SJCRH30 (cell line): ENCODE data around the gene TNNI2. TPM values are rescaled to one million over a fixed set of nuclear protein-coding genes. Genes with fewer than 3 reads are reported as not detected.
A peak's percentile ranks its signal among the peaks of the same experiment; 100 is the strongest.

Experiments
- DNase-seq, 2 experiments: peaks; one replicate each; pipeline ENCODE4 v3.0.0-alpha.2; 2015 to 2020
- H3K27ac ChIP-seq: fragments of 250-450 bp; sonication (Bioruptor Pico); 2 replicates; pipeline ENCODE4 v1.5.1; 2020; ENCODE audit warnings: mild to moderate bottlenecking, moderate library complexity
- H3K27me3 ChIP-seq: fragments of 250-450 bp; sonication (Bioruptor Pico); 2 replicates; pipeline ENCODE4 v1.5.1; 2020; ENCODE audit warnings: mild to moderate bottlenecking, moderate library complexity
- H3K36me3 ChIP-seq: fragments of 250-450 bp; sonication (Bioruptor Pico); 2 replicates; pipeline ENCODE4 v1.5.1; 2020; ENCODE audit warnings: mild to moderate bottlenecking, moderate library complexity
- H3K4me1 ChIP-seq: fragments of 250-450 bp; sonication (Bioruptor Pico); 2 replicates; pipeline ENCODE4 v1.5.1; 2020; ENCODE audit warnings: mild to moderate bottlenecking, moderate library complexity
- H3K4me3 ChIP-seq: fragments of 250-450 bp; sonication (Bioruptor Pico); 2 replicates; pipeline ENCODE4 v1.5.1; 2020; ENCODE audit warnings: mild to moderate bottlenecking, moderate library complexity
- H3K9me3 ChIP-seq: fragments of 250-450 bp; sonication (Bioruptor Pico); replicated peaks from 2 replicates; pipeline ENCODE4 v1.5.1; 2020; ENCODE audit warnings: mild to moderate bottlenecking, moderate library complexity
- total RNA-seq: library from RNA; depleted of rRNA; stranded (reverse); fragments of >200 nt; shearing (Covaris generic); gene quantifications from 2 replicates; pipeline ENCODE4 v1.2.3, GENCODE V29; 2014

The TNNI2 gene
- total RNA-seq, 1 experiment from 2014 or later, result 20.5 TPM

DNA sequence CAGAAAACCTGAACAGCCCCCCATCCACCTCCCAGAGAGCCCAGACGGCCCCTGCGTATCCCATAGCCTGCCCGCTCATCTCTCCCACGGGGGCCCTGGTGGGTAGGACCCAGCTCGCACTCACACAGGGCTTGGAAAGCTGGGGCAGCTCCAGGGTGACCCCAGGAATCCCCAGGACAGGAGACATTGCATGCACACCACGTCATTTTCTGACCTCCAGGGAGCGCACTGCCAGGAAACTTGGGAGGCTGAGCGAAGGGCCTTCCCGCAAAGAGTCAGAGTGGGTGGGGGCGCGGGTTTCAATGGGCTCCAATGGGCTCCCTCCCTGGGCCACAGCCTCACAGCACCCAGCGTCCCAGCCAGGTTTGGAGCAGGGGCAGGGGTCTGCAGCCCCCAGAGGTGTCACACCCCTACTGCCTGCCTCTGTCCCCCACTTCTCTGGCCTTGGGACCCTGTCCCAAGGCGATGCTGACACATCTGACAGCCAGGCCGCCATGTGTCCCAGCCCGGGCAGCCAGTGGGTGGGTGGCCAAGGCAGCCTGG is 12.2 kb upstream of the TNNI2 start:
- peak; percentile 87 to 88 for DNase-seq
- Histone ChIP-seq H3K9me3 (peaks cover 2% of the 10 kb centered on the region; the same call in 1 of the 2 replicates), H3K4me1 (peaks cover 58% of the 10 kb centered on the region), H3K27ac (peak overlapping the region; percentile 98), H3K27me3 (no peaks in the 10 kb centered on the region), H3K4me3 (peak overlapping the region; percentile 6), H3K36me3 (no peaks in the 10 kb centered on the region)

DNA sequence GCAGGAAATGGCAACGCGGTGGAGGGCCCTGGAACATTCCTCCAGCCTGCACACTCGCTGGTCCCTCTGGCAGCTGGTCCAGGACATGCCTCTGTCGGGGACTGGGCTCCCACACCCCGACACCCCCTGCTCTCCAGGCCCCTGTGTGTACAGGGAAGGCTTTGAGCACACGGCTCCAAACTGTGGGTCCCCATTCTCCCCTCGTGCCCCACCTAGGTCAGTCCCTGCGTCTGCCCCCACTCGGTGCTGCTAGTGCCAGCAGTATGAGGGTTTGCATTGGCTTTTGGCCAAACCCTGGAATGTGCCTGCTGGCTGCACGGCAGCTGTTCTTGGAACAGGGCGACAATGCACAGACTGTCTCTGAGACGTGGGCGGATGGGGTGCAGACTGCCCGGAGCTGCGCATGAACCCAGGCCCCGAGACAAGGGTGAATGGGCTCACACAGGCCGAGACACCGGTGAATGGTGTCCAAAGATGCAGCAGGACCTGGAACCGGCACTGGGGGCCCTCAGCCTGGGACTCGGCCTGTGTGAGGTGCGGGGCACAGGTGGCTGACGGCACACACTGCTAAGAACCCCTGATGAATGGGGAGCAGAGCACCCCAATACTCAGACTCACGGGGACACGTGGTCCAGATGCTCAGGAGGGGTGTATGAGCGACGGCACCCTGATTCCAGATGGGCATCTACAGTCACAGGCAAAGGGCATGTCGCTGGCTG is 11.5 kb upstream of the TNNI2 start:
- Histone ChIP-seq H3K4me1 (peaks cover 64% of the 10 kb centered on the region), H3K27ac (peak overlapping the region; percentile 98), H3K27me3 (no peaks in the 10 kb centered on the region), H3K36me3 (no peaks in the 10 kb centered on the region), H3K9me3 (no peaks in the 10 kb centered on the region), H3K4me3 (peak overlapping the region; percentile 6)
- peak; percentile 99 for DNase-seq

- H3K9me3 ChIP-seq, result no peaks in the 10 kb centered on the region
- H3K27me3 ChIP-seq, result no peaks in the 10 kb centered on the region
- peak overlapping the region; percentile 98 for H3K27ac ChIP-seq
- H3K36me3 ChIP-seq, result no peaks in the 10 kb centered on the region
- H3K4me1 ChIP-seq, result peaks cover 69% of the 10 kb centered on the region
- no peak for DNase-seq
- no peak overlapping the region for H3K4me3 ChIP-seq
These were observed 10.8 kb upstream of the TNNI2 start for GRCh38 chr11:1827931-1828330.

DNA sequence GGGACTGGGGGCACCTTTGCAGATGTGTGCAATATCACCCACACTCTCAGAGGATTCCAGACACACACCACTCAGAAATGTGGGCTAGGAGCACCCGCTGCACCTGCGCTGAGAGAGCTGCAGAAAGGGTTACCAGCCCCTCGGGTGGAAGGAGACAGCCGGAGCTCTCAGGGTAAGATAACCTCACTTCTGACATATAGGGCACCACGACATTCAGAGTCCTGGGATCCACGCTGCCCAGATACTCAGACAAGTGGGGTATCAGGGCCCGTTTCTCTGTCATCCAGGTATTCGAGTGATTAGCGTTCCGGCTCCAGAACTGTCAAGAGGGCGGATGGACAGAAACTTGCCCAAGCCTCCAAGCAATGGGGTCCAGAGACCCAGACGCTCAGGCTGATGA is 10.2 kb upstream of the TNNI2 start:
- Histone ChIP-seq H3K27ac (peak overlapping the region; percentile 98), H3K4me3 (no peak overlapping the region), H3K36me3 (no peaks in the 10 kb centered on the region), H3K27me3 (no peaks in the 10 kb centered on the region), H3K4me1 (peaks cover 72% of the 10 kb centered on the region), H3K9me3 (no peaks in the 10 kb centered on the region)
- DNase-seq, result no peak

GRCh38 chr11:1829039-1829820 is 9.6 kb upstream of the TNNI2 start:
- H3K27ac ChIP-seq, result peak overlapping the region; percentile 98
- no peaks in the 10 kb centered on the region for H3K27me3 ChIP-seq
- H3K4me1 ChIP-seq, result peaks cover 79% of the 10 kb centered on the region
- no peaks in the 10 kb centered on the region for H3K36me3 ChIP-seq
- no peak overlapping the region for H3K4me3 ChIP-seq
- DNase-seq, result peak; percentile 87 to 90
- H3K9me3 ChIP-seq, result no peaks in the 10 kb centered on the region

- no peak for DNase-seq
- Histone ChIP-seq H3K4me3 (no peak overlapping the region), H3K36me3 (no peaks in the 10 kb centered on the region), H3K27me3 (no peaks in the 10 kb centered on the region), H3K27ac (peak overlapping the region; percentile 98), H3K9me3 (no peaks in the 10 kb centered on the region), H3K4me1 (peaks cover 87% of the 10 kb centered on the region)
These were observed 8.8 kb upstream of the TNNI2 start for GRCh38 chr11:1830004-1830321.

DNA sequence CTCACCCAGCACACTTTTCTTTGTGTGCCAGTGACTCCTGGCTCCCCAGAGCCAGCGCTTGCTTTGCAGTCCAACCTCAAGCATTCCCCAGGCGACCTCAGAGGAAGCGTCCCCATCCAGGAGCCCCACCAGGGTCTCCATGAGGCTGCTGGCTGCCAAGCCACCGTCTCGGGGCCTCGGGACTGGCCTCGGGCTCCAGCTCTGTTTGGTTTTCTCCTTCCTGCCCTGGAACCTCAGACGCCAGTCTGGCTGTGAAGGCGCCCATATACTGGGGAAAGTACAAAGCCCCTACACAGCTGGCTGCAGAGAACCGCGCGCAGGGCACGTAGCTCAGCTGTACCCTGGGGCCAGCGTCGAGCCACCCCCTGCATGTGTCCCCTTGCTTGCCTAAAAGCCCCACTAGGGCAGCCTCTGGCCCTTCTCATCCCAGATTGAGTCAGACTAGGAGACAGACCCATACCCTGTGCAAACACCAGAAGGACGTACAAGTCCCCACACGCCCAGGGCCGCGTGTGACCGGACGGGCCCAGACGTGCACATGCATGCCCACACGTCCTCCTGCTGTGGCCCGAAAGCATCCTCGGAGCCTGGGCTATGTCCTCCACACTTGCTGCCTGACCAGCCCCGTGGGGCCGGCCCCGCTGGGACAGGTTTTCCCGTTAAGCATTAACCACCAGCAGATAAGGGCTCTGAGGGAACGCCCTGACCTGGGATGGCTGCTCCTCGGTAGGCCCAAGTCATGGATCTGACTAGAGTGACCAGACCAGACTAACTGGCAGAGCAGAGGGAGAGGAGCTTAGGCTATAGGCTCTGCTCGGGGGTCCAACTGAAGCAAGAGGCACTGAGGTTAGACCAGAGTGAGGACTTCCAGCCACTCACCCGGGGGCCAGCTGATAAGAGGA is 8.2 kb upstream of the TNNI2 start:
- Histone ChIP-seq H3K36me3 (no peaks in the 10 kb centered on the region), H3K27me3 (no peaks in the 10 kb centered on the region), H3K4me3 (no peak overlapping the region), H3K27ac (peak overlapping the region; percentile 98), H3K4me1 (peaks cover 92% of the 10 kb centered on the region), H3K9me3 (no peaks in the 10 kb centered on the region)
- DNase-seq, result peak; percentile 91 to 92

GRCh38 chr11:1831338-1832210 is 7.2 kb upstream of the TNNI2 start:
- no peak for DNase-seq
- H3K9me3 ChIP-seq, result no peaks in the 10 kb centered on the region
- peaks cover 84% of the 10 kb centered on the region for H3K4me1 ChIP-seq
- H3K27me3 ChIP-seq, result no peaks in the 10 kb centered on the region
- peak overlapping the region; percentile 98; the same call in 1 of the 2 replicates for H3K27ac ChIP-seq
- H3K36me3 ChIP-seq, result no peaks in the 10 kb centered on the region
- no peak overlapping the region for H3K4me3 ChIP-seq

DNA sequence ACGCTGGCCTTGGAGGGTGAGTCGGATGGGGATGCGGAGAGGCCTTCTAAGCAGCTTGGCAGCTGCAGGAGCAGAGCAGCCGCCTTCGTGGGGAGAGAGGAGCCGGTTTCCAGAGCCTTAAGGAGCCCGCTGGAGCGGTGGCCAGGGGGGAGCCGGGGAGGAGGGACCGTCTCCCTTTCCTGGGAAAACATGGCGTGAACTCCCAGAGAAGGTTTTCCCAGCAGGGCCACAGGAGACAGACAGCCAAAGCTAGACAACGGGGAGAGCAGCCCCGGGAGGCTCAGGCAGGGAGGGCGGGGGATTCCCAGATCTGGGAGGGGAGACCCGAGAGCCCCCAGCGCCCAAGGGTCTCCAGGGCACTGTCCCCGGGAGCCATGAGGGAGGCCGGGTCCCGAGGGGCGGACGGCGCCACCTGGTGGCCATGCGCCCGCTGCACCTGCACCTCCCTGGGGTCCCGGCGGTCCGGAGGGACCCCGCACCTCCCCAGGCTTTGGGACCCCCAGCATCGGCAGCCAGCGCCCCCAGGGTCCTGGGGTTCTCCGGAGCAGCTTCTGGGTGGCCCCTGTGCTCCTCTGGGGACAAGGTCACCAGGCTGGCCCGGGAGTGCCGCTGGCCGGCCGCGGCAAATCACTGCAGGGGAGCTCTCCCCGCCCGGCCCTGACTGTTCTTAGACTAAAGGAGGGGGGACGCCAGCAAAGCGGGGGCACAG is 6.4 kb upstream of the TNNI2 start:
- Histone ChIP-seq H3K4me1 (peaks cover 77% of the 10 kb centered on the region), H3K4me3 (no peak overlapping the region), H3K27me3 (no peaks in the 10 kb centered on the region), H3K36me3 (no peaks in the 10 kb centered on the region), H3K27ac (0 out of 2 replicates have a peak overlapping the region, but pooled peaks have one; percentile 1), H3K9me3 (no peaks in the 10 kb centered on the region)
- DNase-seq, result peak; percentile 68 to 79

GRCh38 chr11:1832920-1833295 is 5.9 kb upstream of the TNNI2 start:
- H3K4me1 ChIP-seq, result peaks cover 77% of the 10 kb centered on the region
- H3K27me3 ChIP-seq, result no peaks in the 10 kb centered on the region
- H3K36me3 ChIP-seq, result no peaks in the 10 kb centered on the region
- H3K4me3 ChIP-seq, result no peak overlapping the region
- no peaks in the 10 kb centered on the region for H3K9me3 ChIP-seq
- no peak overlapping the region for H3K27ac ChIP-seq
- DNase-seq, result no peak

DNA sequence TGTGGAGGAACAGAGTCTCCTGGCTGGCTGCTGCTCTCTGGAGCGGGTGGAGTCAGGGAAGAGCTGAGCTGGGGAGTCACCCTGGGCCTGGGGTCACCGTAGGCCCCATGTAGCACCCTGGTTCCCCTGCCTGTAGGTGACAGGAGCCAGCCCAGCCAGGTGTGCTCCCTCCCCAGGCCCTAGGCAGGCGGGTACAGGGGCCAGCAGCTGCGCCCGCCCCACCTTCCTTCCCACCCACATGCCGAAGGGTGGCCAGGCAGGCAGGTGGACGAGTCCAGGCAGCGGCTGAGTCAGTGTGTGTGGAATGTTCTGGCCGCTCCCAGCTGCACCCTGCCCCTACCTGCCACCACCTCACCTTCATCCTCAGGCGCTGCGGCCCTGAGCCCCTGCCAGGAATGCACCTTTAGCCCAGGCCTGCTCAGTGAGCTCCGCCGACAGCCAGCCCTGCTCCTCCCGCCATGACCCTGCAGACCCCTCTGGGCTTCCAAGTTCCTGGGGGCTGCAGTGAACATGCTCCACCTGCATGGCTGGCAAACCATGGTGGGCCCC is 4.6 kb upstream of the TNNI2 start:
- Histone ChIP-seq H3K4me1 (peaks cover 77% of the 10 kb centered on the region), H3K36me3 (no peaks in the 10 kb centered on the region), H3K27me3 (no peaks in the 10 kb centered on the region), H3K9me3 (no peaks in the 10 kb centered on the region), H3K4me3 (no peak overlapping the region), H3K27ac (no peak overlapping the region)
- DNase-seq, result no peak

- peak; percentile 42 to 45 for DNase-seq
- peaks cover 75% of the 10 kb centered on the region for H3K4me1 ChIP-seq
These were observed 3.8 kb upstream of the TNNI2 start, which contains the start of gene SYT8 for GRCh38 chr11:1834779-1835670. TSS of gene SYT8 (plus strand) at chr11:1834990. CDS start at chr11:1835106, 116 bp downstream.

More at GRCh38 chr11:1834779-1835670, 3.8 kb upstream of the TNNI2 start, which contains the start of gene SYT8:
- Histone ChIP-seq H3K9me3 (no peaks in the 10 kb centered on the region), H3K27ac (no peak within 1 kb of the TSS), H3K36me3 (no peaks in the 10 kb centered on the region), H3K4me3 (peak within 1 kb of the TSS; percentile 8; the same call in 1 of the 2 replicates), H3K27me3 (no peaks in the 10 kb centered on the region)
